Measurements from ENCODE around the gene NCAPD2. TPM values are rescaled to one million over a fixed set of nuclear protein-coding genes. Genes with fewer than 3 reads are reported as not detected.

NCAPD2 gene
- total RNA-seq, 1 experiment from 2014 or later, result 114 TPM

- Histone ChIP-seq H2AK5ac (ENCODE audit: insufficient read length, low read length) (no peak overlapping the region), H3K79me2 (ENCODE audit: insufficient read depth, low read length) (peaks cover 9% of the 10 kb centered on the region; the same call in 1 of the 2 replicates), H2BK120ac (ENCODE audit: low read depth, low read length, poor library complexity, severe bottlenecking) (no peak overlapping the region), H3K4me1 (ENCODE audit: insufficient read depth, low read length) (no peaks in the 10 kb centered on the region; the same call in 1 of the 2 replicates), H3K4me2 (ENCODE audit: insufficient read depth, insufficient read length, low read length) (peak overlapping the region; percentile 73), H3K9ac (ENCODE audit: extremely low read depth, insufficient read length, low read length) (no peak overlapping the region), H2AFZ (ENCODE audit: low read length) (no peak overlapping the region), H2BK20ac (ENCODE audit: low read depth, low read length, poor library complexity, severe bottlenecking) (no peak overlapping the region), H3K27me3 (ENCODE audit: insufficient read depth, low read length) (no peaks in the 10 kb centered on the region), H3K27ac (ENCODE audit: insufficient read length, low read depth, low read length) (peak overlapping the region; percentile 14), H3K23me2 (ENCODE audit: insufficient read length, low read depth, low read length, poor library complexity, severe bottlenecking) (peaks cover 18% of the 10 kb centered on the region), H2BK15ac (ENCODE audit: low read depth, low read length) (no peak overlapping the region), H4K5ac (ENCODE audit: insufficient read length, low read depth, low read length) (no peak overlapping the region), H3T11ph (ENCODE audit: low read length) (no peak overlapping the region), H2BK12ac (ENCODE audit: insufficient read length, low read depth, low read length) (no peak overlapping the region), H4K20me1 (ENCODE audit: control insufficient read depth, insufficient read depth, insufficient read length) (no peaks in the 10 kb centered on the region), H3K18ac (ENCODE audit: insufficient read length, low read depth, low read length) (peak overlapping the region; percentile 6), H4K91ac (ENCODE audit: insufficient read length, low read depth, low read length) (no peak overlapping the region), H2BK5ac (ENCODE audit: insufficient read length, low read length) (no peak overlapping the region), H3K4ac (ENCODE audit: low read depth, low read length) (no peak overlapping the region), H3K23ac (ENCODE audit: insufficient read length, low read depth, low read length) (no peak overlapping the region), H3K79me1 (ENCODE audit: insufficient read depth, low read depth, low read length, poor library complexity, severe bottlenecking) (no peaks in the 10 kb centered on the region), H3K56ac (ENCODE audit: insufficient read length, low read depth, low read length) (no peak overlapping the region), H3K14ac (ENCODE audit: insufficient read depth, low read length) (no peak overlapping the region), H3K9me3 (ENCODE audit: control insufficient read depth, low read depth, low read length) (no peaks in the 10 kb centered on the region), H4K8ac (replicated peaks; ENCODE audit: insufficient read length, low read depth, low read length) (no peak overlapping the region)
- H3K27ac Mint-ChIP-seq, result peak overlapping the region; percentile 86 to 99 (median 87)
- DNase-seq, result peak; percentile 90
- no peaks in the 10 kb centered on the region; a peak in 1 of 5 replicates for H3K9me3 Mint-ChIP-seq
- H3K4me3 Mint-ChIP-seq, result peak overlapping the region; percentile 92 to 97
- no peak for TF ChIP-seq CTCF (conservative IDR thresholded peaks at IDR 0.05)
- WGBS (ENCODE audit: extremely low coverage, insufficient read length, low lambda C conversion rate), result no CpG with 5 or more reads among the region's 20 CpGs
- peaks cover 28 to 40% of the 10 kb centered on the region in 2 experiments for H3K4me1 Mint-ChIP-seq
- H3K27me3 Mint-ChIP-seq (ENCODE audit: low read depth), result no peaks in the 10 kb centered on the region; the same call in 1 of the 2 replicates
- H3K36me3 Mint-ChIP-seq (ENCODE audit: insufficient read depth in 1 of 3, low read depth in 3 of 3), result peaks cover 54 to 76% (median 72%) of the 10 kb centered on the region in 3 experiments
Measured at GRCh38 chr12:6532051-6532926, 38.4 kb downstream of the NCAPD2 start.

Measured in H9 (cell line).